ENCODE measurements around the gene ORC4. TPM values are rescaled to one million over a fixed set of nuclear protein-coding genes. Genes with fewer than 3 reads are reported as not detected.
"Not testable (repeated sequence)": the region's sequence is repeated elsewhere in the genome, so short reads cannot be mapped to it uniquely, and the experiment has no call there.

ORC4 gene
- total RNA-seq, 1 donor from 2014 or later = 77.6 TPM

DNA sequence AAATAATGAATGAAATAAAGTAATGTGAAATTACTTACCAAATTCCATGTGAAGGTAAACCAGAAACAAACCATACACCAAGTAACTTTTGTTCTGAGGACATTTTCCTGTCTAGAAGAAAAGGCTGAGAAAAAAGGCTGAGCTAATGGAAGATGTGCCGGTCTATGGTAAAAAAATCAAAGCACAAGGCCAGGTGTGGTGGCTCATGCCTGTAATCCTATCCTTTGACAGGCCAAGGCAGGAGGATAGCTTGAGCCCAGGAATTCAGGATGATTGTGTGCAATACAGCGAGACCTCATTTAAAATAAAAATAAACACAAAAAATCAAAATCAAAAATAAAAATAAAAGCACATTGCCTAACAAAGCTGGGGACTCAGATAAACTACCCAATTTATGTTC lies 6.7 kb downstream of the ORC4 start:
- no peak for DNase-seq

DNA sequence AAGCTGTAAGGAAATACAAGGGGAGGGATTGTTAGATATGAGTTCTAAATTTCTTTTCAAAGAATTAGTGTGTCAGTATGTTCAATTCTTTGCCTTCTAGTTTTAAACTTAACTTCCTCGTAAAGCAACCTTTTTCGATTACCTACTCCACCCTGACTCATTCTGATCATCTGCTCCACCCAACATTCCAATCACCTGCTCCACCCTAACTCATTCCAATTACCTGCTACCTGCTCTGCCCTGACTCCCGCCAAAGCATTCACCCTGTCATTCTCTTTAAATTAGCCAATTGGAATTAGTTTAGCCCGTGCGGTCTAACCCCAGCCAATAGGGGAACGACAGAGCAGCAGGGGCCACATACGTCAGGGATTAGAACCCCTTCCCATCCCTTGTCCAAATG lies 12.1 kb downstream of the ORC4 start:
- not testable (repeated sequence) for DNase-seq

DNA sequence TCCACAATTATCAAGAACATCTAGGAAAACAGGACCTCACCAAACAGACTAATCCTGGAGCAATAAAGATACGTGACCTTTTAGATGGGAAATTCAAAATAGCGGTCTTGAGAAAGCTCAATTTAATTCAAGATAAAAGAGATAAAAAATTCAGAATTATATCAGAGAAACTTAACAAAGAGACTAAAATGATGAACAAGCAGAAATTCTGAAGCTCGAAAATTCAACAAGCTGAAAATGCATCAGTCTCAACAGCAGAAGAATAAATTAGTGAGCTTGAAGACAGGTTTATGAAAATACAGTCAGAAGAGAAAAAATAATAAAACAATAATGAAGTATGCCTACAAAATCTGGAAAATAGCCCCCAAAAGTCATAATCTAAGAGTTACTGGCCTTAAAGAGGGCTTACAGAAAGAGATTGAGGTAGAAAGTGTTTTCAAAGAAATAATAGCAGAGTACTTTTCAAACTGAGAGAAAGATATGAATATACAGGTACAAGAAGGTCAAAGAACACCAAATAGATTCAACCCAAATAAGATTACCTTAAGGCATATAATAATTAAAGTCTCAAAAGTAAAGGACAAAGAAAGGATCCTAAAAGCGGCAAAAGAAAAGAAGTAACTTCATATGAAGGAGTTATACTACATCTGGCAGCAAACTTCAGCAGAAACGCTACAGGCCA lies 13.2 kb downstream of the ORC4 start:
- DNase-seq = no peak

DNA sequence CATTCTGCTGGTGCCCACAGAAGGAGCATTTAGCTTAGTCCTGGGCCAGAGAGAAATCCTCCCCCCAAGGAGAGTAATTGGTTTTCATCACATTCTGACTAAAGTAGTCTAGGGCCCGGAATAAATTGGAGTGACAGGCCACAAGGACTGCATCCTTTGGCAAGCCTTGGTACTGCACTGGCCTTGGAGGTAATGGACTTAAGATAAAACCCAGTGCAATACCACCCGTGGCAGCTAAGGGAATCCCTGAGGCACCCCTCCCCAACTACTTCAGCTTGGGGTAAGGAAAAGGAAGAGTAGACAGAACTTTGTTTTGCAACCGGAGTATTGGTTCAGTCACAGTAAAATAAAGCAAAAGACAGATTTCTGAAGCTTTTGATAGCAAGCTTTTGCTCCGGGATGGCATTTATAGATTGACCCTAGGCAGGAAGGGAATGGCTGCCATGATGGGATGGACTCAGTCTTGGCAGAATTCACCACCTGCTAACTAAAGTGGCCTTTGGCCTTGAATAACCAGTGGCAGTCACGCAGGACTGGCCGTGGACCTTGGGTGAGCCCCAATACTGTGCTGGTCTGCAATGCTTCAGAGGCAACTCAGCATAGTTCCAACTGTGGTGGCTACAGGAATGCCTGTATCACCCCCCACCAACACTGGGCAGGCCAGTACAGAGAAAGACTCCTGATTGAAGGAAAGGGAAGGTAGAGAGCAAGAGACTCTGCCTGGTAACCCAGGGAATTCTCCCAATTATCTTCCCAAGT lies 14.1 kb downstream of the ORC4 start:
- DNase-seq = no peak

DNA sequence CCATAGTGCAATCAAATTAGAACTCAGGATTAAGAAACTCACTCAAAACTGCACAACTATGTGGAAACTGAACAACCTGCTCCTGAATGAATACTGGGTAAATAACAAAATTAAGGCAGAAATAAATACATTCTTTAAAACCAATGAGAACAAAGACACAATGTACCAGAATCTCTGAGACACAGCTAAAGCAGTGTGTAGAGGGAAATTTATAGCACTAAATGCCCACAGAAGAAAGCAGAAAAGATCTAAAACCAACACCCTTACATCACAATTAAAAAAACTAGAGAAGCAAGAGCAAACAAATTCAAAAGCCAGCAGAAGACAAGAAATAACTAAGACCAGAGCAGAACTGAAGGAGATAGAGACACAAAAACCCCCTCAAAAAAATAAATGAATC lies 18.1 kb downstream of the ORC4 start:
- DNase-seq = not testable (repeated sequence)

DNA sequence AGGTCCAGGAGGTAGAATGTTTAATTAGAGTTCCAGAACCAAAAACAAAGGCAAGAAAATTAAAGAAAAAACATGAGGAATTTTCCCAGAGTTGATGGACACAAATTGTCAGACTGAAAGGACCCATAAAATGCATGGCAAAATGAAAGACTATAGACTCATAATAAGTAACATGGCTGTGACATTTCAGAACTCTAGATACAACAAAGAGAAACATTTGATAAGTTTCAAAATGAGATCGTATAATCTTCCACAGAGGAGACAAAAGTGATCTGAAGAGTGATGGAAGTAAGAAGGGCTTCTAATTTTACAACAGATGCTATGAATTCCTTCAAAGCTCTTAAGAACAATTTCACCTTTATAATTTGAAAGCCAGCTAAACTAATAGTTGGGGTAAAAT lies 20.4 kb downstream of the ORC4 start:
- no peak for DNase-seq

DNA sequence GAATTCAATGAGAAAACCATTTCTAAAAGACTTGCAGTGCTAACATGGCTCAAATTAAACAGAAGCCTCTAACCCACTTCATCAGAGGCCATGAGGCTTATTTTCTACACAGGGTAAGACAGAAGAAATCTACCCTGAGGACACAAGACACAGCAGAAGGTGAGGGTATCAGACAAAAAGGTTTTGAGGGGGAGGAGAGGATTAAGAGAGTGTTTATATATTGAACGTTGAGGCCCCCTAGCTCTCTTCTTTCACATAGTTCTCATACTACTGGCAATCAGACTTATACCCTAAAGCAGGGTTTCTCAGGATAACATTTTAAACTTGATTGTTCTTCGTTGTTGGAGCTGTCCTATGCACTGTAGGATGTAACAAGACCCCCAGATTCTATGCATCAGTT lies 21.4 kb downstream of the ORC4 start:
- DNase-seq = no peak

DNA sequence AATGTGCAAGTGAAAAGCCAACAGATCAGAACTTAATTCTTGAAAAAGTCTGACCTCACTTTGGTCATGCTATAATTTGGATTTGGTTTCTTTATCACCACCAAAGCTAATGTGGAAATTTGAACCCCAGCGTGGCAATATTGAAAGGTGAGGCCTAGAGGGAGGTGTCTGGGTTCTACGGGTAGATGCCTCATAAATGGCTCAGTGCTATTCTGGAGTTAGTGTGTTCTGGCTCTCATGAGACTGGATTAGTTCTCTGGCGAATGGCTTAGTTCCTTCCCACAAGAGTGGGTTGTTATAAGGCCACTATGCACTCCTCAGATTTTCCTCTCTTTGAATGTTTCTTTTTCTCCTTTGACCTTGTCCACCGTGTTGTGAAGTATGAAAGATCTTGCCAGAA lies 22.3 kb downstream of the ORC4 start:
- DNase-seq = no peak

DNA sequence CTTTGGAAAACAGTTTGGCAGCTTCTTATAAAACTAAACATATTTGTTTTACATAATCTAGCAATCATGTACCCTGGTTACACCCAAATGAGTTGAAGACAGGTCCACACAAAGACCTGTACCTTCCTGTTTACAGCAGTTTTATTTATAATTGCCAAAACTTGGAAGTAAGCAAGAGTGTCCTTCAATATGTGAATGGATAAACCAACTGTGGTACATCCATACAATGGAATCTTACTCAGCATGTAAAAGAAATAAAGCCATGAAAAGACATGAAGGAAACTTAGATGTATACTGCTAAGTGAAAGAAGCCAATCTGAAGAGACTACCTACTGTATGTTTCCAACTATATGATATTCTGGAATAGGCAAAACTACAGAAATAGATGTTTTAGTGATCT lies 23.7 kb downstream of the ORC4 start:
- no peak for DNase-seq

DNA sequence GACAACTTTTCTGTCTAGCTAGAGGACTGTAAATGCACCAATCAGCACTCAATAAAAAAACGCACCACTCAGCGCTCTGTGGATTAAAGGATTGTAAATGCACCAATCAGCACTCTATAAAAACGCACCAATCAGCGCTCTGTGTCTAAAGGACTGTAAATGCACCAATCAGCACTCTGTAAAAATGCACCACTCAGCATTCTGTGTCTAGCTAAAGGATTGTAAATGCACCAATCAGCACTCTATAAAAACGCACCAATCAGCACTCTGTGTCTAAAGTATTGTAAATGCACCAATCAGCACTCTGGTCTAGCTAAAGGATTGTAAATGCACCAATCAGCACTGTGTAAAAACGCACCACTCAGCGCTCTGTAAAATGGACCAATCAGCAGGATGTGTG lies 25.6 kb downstream of the ORC4 start:
- not testable (repeated sequence) for DNase-seq

DNA sequence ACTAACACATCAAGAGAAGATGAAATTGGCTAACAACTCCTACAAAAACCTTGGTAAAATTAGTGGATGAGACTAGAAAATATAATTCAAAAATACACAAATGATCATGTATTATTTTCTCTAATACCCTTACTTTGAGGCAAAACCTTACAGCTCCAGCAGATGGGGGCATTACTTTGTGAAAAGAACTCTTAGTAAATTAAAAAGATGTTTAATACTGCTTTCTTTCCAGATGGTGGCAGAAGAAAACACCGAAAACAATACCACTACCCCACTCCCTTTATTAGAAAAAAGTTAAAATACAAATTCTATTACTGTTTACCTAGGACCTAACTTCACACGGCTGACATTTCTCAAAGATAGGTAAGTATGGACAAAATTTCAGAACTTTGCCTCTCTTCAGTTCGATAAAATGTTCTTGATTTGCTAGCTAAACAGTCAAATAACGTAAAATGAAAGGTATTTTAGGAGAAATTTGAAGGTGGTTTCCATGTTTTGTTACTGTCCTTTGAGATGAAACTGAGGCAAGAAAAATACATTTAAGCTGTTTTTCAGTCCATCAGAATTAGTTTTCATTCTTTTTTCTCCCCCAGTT lies 30.6 kb downstream of the ORC4 start:
- peak; percentile 73 for DNase-seq

DNA sequence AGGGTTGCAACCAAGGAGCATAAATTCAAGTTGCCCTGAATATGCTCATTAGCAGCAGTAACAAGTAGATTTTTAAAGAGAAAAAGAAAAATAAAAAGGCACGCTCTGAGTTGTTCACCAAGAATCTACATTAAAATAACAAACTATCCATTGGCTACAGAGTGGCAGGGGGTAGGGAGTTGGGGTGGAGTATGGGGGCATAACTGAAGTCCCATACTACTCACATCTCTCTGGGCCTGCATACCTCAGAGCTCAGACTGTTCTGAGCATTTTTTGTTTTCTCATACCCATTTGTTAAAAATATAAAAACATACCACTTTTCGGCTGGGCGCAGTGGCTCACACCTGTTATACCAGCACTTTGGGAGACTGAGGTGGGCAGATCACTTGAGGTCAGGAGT lies 31.4 kb downstream of the ORC4 start:
- DNase-seq = no peak

DNA sequence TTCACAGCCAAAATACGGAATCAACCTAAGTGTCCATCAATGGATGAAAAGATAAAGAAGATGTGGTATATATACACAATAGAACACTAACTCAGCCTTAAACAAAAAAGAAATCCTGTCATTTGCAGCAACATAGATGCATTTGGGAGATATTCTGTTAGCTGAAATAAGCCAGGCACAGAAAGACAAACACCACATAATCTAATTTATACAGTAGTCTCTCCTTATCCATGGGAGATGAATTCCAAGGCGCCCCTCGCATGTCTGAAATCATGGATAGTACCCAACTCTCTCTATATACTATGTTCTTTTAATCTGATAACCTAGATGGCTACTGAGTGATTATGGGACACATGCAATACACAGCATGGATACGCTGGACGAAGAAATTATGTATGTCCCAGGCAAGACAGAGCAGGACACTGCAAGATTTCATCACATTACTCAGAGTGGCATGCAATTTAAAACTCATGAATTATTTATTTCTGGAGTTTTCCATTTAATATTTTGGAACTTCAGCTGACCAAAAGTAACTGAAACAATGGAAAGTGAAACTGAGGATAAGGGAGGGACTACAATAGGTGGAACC lies 39.5 kb downstream of the ORC4 start:
- DNase-seq = no peak

DNA sequence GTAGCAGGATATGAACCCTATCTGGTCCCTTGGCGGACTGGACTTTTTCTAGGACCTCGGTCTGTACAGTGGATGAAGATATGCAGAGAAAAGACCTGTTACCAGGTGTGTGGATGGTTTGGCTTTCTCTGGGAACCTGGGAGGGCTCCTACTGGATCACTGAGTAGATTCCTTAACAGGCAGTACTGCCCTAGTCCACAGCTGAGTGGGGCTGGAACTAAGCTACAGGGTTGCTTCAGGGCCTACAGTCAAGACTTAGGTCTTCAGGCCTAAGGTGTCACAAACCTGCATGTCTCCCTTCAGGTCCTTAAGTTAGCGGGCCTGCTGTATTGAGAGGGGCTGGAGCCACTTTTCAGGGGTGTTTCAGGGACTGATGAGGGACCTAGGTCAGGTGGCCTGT lies 42.9 kb downstream of the ORC4 start:
- no peak for DNase-seq

DNA sequence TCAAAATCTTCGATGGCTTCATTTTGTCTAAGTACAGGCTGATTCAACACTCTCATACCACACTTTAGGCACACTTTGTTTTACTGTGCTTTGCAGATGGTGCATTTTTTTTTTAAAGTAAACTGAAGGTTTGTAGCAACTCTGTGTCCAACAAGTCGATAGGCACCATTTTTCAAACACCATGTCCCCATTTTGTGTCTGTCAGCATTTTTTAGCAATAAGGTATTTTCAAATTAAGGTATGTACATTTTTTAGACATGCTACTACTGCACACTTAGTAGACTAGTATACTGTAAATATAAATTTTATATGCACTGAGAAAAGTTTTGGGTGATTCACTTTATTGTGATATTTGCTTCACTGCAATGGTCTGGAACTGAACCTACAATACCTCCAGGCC lies 44.4 kb downstream of the ORC4 start:
- DNase-seq = no peak

DNA sequence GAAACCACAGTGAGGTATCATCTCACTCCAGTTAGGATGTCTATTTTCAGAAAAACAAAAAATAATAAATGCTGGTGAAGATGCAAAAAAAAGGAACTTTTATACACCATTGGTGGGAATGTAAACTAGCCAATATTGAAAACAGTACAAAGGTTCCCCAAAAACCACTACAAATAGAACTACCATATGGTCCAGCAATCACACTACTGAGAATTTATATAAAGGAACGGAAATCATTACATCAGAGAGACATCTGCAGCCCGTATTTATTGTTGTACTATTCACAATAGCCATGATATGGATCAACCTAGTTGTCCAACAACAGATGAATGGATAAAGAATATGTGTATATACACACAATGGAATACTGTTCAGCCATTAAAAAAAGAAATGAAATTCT lies 52.0 kb downstream of the ORC4 start:
- DNase-seq = no peak

DNA sequence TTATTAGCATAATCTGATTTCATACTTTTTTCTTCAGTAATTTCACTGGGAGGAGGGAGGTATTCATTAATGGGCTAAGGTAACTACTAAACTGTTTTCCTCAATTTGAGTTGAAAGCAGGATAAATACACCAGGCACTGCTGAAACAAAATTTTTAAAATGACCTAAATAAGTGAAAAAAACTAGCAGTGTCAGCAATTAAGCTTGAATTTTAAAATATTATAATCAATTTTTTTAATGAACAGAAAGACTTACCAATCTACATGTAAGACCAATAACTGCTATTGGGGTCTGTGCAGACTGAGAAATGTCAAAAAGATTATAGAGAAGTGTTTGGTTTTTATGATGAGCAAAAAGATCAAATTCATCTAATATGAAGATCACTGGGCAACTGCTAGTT lies 68.4 kb downstream of the ORC4 start:
- no peak for DNase-seq

DNA sequence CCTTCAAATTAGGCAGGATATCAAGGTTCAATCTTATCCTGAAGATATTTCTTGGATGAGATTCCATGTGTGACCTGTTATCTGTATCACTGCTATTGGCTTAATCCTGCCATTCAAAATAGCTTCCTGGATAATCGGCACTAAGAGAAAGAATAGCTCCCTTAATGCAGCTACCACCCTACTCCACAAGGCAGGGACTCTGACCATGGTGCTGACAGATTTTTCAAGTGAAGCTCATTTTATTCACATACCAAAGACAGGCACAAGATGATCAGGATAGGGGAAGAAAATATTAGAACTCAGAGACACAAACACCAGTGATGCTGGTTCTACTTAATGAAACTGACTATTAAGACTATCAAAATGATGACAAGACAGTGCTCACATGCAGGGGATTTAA lies 74.9 kb downstream of the ORC4 start:
- peak; percentile 49 for DNase-seq

DNA sequence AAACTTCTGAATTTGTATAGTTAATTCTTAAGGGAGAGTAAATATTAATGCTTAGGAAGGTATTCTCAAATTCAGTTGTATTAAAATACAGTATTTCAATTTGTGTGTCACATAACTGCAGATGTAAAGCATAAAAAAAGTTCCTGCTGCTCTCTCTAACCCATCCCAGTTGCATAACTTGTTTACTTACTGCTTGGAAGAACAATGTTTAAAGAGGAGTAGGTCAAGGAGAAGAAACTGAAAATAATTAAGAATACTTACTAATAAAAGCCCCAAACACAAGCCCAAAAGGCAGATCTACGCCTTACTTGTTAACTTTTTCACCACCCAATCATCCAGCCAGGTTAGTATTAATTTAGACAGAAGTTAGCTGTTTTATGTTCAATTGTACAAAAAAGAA lies 81.2 kb downstream of the ORC4 start:
- DNase-seq = no peak

DNA sequence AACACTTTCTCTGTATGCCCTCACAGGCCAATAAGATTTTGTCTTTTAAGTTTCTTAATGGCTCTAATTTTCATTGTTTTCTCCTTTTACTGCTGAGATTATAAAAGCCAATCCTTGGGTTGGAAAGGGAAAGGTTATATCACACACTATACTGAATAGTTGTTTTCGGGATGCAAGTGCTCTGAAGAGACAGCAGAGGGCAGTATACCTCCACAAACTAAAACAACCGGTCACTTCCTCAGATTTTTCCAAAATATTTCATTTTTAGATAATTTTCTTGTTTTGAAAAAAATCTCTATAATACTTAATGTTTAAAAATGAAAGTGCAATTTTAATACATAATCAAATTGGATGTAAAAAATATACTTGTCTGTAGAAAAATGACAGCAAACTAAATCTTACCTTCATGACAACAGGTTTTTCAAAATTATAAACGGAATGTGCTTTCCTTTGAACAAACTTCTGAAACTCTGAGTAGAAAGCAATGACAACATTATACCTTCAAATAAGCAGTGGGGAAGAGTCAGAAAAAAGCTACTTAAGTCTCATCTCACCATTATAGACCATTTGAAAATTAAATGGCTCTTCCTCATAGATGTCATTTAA lies 82.7 kb downstream of the ORC4 start:
- peak; percentile 60 for DNase-seq

DNA sequence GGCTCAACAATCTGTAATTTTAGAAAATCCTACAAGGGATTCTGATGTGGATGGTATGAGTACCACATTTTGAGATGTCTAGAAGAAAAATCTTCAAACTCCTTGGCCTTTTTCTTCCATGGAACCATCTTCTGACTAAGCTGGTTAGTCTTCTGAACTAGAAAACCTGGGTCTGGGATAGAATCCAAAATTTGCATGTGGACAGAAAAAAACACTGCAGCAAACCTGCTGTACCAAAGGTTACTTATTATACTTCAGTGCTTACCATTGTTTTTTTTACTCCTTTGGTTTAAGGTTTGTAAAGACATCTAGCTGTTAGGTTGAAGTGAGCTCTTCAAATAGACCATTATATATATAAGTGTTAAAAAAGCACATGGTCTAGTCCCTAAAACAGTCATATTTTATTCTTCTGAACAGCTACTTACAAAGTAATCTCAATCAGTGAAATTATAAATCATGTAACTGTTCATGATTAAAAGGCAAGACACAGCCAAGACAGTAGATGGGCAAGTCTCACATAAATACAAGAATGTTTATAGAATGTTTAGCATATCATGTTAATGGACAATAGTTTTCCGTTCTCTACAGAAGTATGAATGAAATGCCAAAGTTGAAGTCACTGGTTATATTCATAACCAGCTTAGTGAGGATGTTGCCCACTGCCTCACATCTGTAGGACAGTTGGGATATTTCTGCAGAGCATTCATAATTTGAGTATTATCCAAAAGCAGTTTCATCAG lies 85.5 kb downstream of the ORC4 start:
- DNase-seq = no peak

DNA sequence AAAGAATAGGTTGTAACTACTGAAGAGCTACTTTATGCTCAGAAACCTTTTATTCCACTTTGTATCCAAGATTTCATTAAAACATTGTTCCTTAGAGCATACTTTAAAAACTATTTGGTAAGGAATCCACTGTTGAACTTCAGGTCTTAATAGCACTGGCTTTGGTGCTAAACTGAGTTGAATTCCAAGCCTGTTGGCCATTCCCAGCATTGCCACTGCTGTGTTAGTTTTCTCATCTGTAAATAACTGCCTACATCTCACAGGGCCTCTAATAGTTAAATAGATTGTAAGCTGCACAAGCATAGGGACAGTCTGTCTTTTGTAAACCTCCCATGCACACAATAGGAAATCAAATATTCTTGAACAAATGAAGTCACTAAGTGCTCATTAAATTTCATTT lies 86.6 kb downstream of the ORC4 start:
- DNase-seq = no peak
